ENCODE data around the gene KCNK7.

DNA sequence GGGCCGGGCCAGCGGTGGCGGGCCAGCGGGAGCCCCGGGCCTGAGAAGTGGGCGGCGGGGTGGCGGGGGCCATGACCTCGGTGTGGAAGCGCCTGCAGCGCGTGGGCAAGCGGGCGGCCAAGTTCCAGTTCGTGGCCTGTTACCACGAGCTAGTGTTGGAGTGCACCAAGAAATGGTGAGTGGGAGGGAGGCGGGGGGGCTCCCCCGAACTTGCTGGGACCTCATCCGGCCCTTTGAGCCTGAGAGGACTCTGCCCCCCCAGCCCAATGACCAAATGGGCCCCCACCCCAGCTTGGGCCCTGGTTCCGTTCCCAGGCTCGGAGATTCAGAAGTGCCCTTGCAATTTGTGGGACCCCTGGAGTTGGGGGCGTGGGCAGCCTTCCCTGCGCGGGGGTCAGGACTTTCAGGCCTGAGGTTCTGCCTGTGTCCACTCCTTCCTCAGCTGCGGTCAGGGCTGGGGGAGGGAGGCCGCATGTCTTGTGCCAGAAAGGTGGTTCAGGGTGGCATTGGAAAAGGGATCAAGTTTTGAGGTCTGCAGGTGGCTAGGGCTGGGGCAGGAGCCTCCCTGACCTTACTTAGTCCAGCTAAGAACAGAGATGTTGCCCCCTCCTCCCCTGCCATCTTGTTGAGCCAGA lies 19.3 kb downstream of the KCNK7 start:
- TF ChIP-seq POLR2A (IDR thresholded peaks at IDR 0.05) (no peak), POLR2AphosphoS5 (IDR thresholded peaks at IDR 0.05) (no peak), EP300 (IDR thresholded peaks at IDR 0.05) (no peak)
- TF ChIP-seq, protein P1, sequence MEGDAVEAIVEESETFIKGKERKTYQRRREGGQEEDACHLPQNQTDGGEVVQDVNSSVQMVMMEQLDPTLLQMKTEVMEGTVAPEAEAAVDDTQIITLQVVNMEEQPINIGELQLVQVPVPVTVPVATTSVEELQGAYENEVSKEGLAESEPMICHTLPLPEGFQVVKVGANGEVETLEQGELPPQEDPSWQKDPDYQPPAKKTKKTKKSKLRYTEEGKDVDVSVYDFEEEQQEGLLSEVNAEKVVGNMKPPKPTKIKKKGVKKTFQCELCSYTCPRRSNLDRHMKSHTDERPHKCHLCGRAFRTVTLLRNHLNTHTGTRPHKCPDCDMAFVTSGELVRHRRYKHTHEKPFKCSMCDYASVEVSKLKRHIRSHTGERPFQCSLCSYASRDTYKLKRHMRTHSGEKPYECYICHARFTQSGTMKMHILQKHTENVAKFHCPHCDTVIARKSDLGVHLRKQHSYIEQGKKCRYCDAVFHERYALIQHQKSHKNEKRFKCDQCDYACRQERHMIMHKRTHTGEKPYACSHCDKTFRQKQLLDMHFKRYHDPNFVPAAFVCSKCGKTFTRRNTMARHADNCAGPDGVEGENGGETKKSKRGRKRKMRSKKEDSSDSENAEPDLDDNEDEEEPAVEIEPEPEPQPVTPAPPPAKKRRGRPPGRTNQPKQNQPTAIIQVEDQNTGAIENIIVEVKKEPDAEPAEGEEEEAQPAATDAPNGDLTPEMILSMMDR (IDR thresholded peaks at IDR 0.05): no peak
